Upper lobe of right lung (tissue), 1 donor: ENCODE results near the gene JMJD8. TPM values are rescaled to one million over a fixed set of nuclear protein-coding genes. Genes with fewer than 3 reads are reported as not detected.

Experiments used
- ATAC-seq: fragments of 200-7000 bp; cut with Tn5 transposase; one replicate; pipeline ENCODE4 v1.9.1; 2020; ENCODE audit warnings: mild to moderate bottlenecking, moderate library complexity
- DNase-seq: peaks from one replicate; pipeline ENCODE4 v3.0.0-alpha.2; 2020
- H3K27ac ChIP-seq: fragments of 200-600 bp; one replicate; pipeline ENCODE4 v1.8.0; 2022
- H3K27me3 ChIP-seq: fragments of 200-600 bp; one replicate; pipeline ENCODE4 v1.8.0; 2022; ENCODE audit warnings: mild to moderate bottlenecking
- H3K36me3 ChIP-seq: fragments of 200-600 bp; one replicate; pipeline ENCODE4 v1.8.0; 2022
- H3K4me1 ChIP-seq: fragments of 200-600 bp; one replicate; pipeline ENCODE4 v1.8.0; 2022
- H3K4me3 ChIP-seq: fragments of 200-600 bp; one replicate; pipeline ENCODE4 v1.8.0; 2022; ENCODE audit warnings: mild to moderate bottlenecking
- H3K9me3 ChIP-seq: fragments of 200-600 bp; one replicate; pipeline ENCODE4 v1.8.0; 2022
- CTCF ChIP-seq: fragments of 200-600 bp; IDR thresholded peaks from one replicate; pipeline ENCODE4 v1.8.0; 2022; ENCODE audit warnings: antibody characterized with exemption
- intact Hi-C: fragments of 100-400 bp; cut with DNase I; formaldehyde crosslinking; loops from one replicate; pipeline ENCODE4 v1.11.0; 2022
- total RNA-seq: library from RNA; stranded (reverse); fragmentation: NEBNext Ultra II Directional; extraction: Animal tissue kit (Norgen Biotek cat#: 25700); gene quantifications from one replicate; pipeline ENCODE4 v1.2.1, GENCODE V29; 2021
- donor health status: DM: no; HTN: yes; CAD: no; lungs with severe emphysema.

JMJD8 gene
- total RNA-seq, 1 donor from 2014 or later = 51.3 TPM

- no peaks in the 10 kb centered on the region for H3K9me3 ChIP-seq
- ATAC-seq (no peak), DNase-seq (no peak)
- H3K4me3 ChIP-seq = no peak overlapping the region
- H3K27ac ChIP-seq = no peak overlapping the region
- H3K4me1 ChIP-seq = peaks cover 23% of the 10 kb centered on the region
- peaks cover 9% of the 10 kb centered on the region for H3K36me3 ChIP-seq
- no peaks in the 10 kb centered on the region for H3K27me3 ChIP-seq
- intact Hi-C loops = no loop called here
- no peak for TF ChIP-seq CTCF
Observed at GRCh38 chr16:633336-634050, 50.6 kb downstream of the JMJD8 start.

- ATAC-seq (no peak), DNase-seq (no peak)
- no peak overlapping the region for H3K4me3 ChIP-seq
- no peaks in the 10 kb centered on the region for H3K9me3 ChIP-seq
- no peak overlapping the region for H3K27ac ChIP-seq
- TF ChIP-seq CTCF = no peak
- peaks cover 9% of the 10 kb centered on the region for H3K36me3 ChIP-seq
- intact Hi-C loops = no loop called here
- no peaks in the 10 kb centered on the region for H3K27me3 ChIP-seq
- peaks cover 22% of the 10 kb centered on the region for H3K4me1 ChIP-seq
Observed at GRCh38 chr16:632486-633335, 51.4 kb downstream of the JMJD8 start.

- intact Hi-C loops = no loop called here
- H3K4me1 ChIP-seq = peaks cover 16% of the 10 kb centered on the region
- no peak for ATAC-seq
Observed at GRCh38 chr16:631808-632358, 52.3 kb downstream of the JMJD8 start.

More at GRCh38 chr16:631808-632358, 52.3 kb downstream of the JMJD8 start:
- Histone ChIP-seq H3K4me3 (no peak overlapping the region), H3K27ac (no peak overlapping the region), H3K9me3 (no peaks in the 10 kb centered on the region), H3K27me3 (no peaks in the 10 kb centered on the region), H3K36me3 (peaks cover 9% of the 10 kb centered on the region)
- DNase-seq = no peak
- no peak for TF ChIP-seq CTCF

Other genes starting within 250 kb of the JMJD8 start
- 45.2 TPM for gene CAPN15, start 156.6 kb downstream of the JMJD8 start, total RNA-seq
- gene PRR35, start 123.9 kb downstream of the JMJD8 start, total RNA-seq = not detected
- 0.98 TPM for gene NHLRC4, start 117.3 kb downstream of the JMJD8 start, total RNA-seq
- 59.4 TPM for gene PIGQ, start 114.4 kb downstream of the JMJD8 start, total RNA-seq
- 47.6 TPM for gene RAB40C, start 94.3 kb downstream of the JMJD8 start, total RNA-seq
- 1.5 TPM for gene WFIKKN1, start 53.3 kb downstream of the JMJD8 start, total RNA-seq
- 53.5 TPM for gene METTL26, start 48.0 kb downstream of the JMJD8 start, total RNA-seq
- gene MCRIP2, start 42.5 kb downstream of the JMJD8 start, total RNA-seq = 57.9 TPM
- gene WDR90, start 35.0 kb downstream of the JMJD8 start, total RNA-seq = 23.2 TPM
- gene RHOT2, start 16.2 kb downstream of the JMJD8 start, total RNA-seq = 92.5 TPM
- 2.0 TPM for gene RHBDL1, start 8.7 kb downstream of the JMJD8 start, total RNA-seq
- 98.9 TPM for gene STUB1, start 3.9 kb downstream of the JMJD8 start, total RNA-seq
- gene WDR24, start 6.1 kb upstream of the JMJD8 start, total RNA-seq = 12.9 TPM
- gene FBXL16, start 21.5 kb upstream of the JMJD8 start, total RNA-seq = 3.6 TPM
- 30.4 TPM for gene METRN, start 30.8 kb upstream of the JMJD8 start, total RNA-seq
- gene ANTKMT, start 36.8 kb upstream of the JMJD8 start, total RNA-seq = 30.5 TPM
- 0.78 TPM for gene CCDC78, start 42.1 kb upstream of the JMJD8 start, total RNA-seq
- gene HAGHL, start 42.8 kb upstream of the JMJD8 start, total RNA-seq = 8.9 TPM
- gene CIAO3, start 56.7 kb upstream of the JMJD8 start, total RNA-seq = 24.2 TPM
- gene MSLN, start 76.4 kb upstream of the JMJD8 start, total RNA-seq = 93.3 TPM
- 14.2 TPM for gene RPUSD1, start 104.0 kb upstream of the JMJD8 start, total RNA-seq
- gene CHTF18, start 104.3 kb upstream of the JMJD8 start, total RNA-seq = 12.3 TPM
- gene GNG13, start 116.4 kb upstream of the JMJD8 start, total RNA-seq = not detected